ENCODE results near the gene CYS1.
A peak's percentile ranks its signal among the peaks of the same experiment; 100 is the strongest.

Gene CYS1

GRCh38 chr2:10091182-10091888 lies 11.1 kb upstream of the CYS1 start:
- no peak for DNase-seq

DNA sequence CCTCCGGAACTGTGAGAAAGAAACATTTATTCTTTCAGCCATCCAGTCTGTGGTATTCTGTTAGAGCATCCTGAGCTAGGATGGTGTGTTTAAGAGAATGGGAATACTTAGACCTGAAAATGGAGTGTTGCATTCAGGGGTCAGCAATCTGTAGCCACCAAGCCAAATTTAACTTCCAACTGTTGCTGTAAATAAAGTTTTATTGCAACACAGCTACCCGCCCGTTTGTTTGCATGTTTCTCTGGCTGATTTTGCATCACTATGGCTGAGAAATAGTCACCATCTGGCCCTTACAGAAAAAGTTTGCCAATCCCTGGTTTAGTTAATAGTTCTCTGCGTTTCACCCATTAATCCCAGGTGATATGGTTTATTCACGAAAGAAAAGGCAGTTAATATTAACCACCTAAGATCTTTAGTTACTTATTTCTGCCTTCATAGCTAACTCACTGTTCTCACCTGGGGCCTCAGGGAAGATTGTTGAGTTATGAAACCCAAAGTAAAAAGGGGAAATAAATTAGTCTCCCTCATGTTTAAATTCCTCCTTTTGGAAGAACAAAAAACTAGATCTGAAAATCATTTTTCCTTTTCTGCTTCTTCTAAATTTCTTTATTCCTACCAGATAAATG lies 9.5 kb upstream of the CYS1 start:
- no peak for DNase-seq

DNA sequence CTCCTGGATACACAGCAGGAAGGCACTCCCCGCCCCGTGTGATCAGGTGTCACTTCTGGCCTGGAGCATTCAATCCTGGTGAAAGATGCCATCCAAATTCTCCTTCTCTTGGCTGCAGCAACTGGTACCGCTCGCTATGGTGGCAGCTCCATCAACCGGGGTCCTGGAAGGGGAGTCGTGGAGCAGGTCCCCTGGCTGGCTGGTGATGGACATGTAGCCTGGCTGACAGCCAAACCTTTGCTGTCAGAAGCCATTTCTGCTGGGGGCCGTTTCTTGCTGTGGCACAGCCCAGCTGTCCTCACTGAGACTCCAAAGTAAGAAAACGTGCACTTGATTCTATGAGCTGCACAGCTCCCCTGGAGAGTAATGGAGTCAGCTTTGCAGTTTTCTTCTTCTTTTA lies 7.1 kb upstream of the CYS1 start:
- no peak for DNase-seq

DNA sequence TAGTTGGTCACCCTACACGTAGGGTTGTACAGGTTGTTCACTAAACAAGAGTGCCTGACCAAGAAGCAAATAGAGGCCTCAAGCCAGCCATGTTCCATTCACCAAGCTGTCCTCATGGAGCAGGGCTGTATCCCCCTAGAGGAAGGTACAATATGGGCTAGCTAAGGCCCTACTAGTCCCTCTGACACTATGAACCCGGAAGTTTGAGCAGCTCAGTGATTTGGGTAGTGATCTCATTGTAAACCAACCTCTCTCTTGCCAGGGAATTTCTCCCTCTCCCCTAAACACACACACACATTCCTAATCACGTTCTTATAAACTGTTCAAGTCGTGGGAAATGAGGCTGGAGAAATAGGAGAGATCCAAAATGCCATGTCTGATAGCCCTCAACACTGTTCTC lies 6.7 kb upstream of the CYS1 start:
- no peak for DNase-seq

GRCh38 chr2:10085668-10086059 lies 5.5 kb upstream of the CYS1 start:
- DNase-seq = no peak

DNA sequence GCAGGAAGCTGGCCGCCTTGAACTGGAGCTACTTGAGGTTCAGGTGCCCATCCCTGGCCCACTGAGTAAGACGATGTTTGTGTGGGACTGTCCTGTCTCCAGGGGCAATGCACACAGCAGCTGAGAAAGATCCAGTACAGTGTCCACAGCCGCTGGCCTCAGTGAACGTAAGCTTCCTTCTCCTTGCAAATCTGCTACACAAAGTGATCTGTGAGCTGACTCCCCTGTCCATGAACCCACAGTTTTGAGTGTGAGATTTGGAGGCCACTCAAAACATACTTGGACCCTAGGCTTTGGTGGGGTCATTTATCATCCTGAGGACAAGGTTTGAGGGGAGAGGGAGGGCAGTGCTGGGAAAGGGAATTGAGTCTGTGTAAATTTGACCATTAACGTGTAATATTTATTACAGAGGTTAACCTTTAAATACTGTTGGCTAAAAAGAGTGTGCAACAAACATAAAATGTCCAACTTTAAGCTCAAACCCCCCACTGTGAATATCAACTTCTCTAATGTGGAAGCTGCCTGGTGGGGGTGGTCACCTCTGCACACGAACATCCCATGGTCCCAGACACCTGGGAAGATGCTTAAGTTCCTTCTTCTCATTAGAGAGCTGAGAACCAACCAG lies 4.9 kb upstream of the CYS1 start:
- DNase-seq = no peak

- DNase-seq = no peak
Observed at GRCh38 chr2:10084223-10084865, 4.1 kb upstream of the CYS1 start.

GRCh38 chr2:10083692-10084211 lies 3.5 kb upstream of the CYS1 start:
- DNase-seq = no peak

DNA sequence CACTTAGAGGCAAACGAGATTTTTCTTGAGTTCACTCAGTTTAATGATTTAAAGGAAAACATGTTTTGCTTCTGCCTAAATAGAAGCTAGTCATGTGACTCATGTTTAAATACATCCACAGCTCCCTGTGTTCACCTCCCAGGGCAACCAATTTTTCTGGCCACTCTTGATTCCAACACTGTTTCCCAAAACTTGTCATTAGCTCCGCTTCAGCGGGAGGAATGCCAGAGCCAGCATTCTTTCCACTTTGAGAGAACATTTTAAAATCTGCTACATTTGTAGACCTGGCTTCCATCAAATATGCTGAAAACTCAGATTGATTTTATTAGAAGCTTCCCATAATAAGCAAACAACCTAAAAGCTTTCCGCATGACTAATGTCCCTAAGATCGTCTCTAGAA lies 2.8 kb upstream of the CYS1 start:
- DNase-seq = no peak

DNA sequence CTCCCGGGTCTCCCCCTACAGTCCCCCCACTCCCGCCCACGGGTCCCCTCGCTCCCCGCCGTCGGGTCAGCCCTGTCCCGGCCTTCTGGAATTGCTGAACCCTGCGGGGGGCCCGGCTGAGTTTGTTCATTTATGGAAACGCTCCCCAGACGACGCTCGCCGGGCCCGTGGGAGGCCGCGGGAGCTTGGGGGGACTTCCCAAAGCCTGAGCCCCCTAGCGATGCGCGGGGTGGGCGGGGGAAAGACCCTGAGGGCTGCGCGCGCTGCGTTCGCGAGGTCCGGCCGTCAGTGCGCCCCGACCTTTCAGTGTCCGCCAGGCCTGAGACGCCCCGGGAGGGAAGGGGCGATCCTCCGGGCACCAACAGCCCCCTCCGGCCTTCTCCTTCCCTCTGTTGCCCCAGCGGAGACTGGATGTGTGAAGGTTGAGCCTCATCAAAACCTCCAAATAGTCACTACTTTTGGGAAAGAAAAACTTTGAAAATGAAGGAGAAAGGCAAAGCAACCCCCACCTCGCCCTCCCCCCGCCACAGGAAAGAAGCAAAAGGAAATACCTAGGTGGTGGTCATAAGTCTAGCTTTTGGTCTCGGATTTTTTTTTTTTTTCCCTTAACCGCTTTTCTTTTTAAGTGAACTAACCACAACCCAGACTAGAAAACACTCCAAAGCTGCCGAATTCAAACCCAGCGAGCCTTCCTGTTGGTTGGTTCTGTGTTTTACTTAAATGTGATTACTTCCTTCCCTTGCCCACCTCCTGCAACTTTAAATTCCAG lies 509 bp upstream of the CYS1 start:
- DNase-seq = no peak

- peak in 1 of 2 donors; percentile 44 for DNase-seq
Observed at GRCh38 chr2:10079266-10079869, 843 bp downstream of the CYS1 start.

DNA sequence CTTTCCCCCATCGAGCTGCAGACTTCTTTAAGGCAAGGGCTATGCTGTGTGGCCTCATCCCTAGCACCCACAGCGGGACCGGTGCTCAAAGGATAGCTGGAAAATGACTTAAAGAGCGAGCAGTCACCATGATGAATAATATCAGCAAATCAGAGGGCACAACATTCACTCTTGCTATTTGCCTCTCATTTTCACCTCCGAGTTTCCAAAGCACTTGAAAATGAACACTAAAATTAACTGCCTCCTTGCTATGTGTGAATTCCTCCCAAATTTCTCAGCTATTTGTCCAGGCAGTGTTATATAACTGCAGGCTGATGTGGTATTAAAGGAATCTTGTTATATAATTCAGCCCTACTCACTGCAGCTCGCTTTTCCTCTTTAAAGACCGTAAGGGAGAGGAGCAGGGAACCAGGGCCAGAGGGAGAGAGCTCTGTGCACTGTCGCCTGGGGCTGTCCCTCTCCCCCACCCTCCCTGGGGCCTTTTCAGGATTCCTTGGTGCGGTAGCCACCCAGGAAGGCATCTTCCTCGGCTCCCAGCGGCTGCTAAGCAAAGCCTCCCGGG lies 1.4 kb downstream of the CYS1 start:
- DNase-seq = peak in 1 of 2 donors; percentile 28

DNA sequence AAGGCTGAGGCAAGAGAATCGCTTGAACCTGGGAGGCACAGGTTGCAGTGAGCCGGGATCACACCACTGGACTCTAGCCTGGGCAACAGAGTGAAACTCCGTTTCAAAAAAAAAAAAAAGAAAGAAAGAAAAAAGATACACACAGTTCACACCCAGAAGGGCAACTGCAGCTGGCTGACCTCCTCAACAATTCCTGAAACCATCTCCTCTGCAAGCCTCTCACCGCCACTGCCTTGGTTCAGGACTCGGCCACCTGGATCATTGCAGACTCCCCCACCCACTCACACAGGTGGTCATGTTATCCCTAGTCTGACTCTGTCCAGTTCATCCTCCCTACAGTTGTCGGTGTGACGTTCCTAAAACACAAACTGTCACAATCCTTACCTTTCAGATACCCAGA lies 2.2 kb downstream of the CYS1 start:
- no peak for DNase-seq

DNA sequence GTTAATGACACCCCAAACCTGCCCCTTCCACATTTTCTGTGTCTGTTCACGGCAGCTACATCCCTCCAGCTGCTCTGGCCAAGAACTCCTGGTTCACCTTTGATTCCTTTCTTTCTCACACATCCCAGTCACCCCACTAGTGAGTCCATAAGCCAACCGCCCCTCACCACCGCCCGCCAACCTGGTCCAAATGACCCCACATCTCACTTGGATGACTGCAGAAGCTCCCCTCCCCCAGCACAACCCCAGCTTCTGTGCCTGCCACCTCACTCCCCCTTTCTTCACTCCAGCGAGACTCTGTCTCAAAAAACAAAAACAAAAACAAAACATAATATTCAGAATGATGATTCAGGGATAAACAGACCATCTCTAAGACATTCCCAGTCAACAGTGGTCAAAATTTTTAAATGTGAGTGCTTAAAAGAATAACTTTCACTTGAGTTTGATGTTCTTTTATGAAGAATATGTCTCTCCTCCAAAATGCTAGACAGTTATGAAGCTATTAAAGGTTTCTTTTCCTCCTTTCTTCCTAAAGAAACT lies 3.2 kb downstream of the CYS1 start:
- no peak for DNase-seq

GRCh38 chr2:10076511-10076910 lies 3.7 kb downstream of the CYS1 start:
- DNase-seq = no peak

GRCh38 chr2:10075571-10076209 lies 4.5 kb downstream of the CYS1 start:
- no peak for DNase-seq

- DNase-seq = no peak
Observed at GRCh38 chr2:10075101-10075500, 5.1 kb downstream of the CYS1 start.

DNA sequence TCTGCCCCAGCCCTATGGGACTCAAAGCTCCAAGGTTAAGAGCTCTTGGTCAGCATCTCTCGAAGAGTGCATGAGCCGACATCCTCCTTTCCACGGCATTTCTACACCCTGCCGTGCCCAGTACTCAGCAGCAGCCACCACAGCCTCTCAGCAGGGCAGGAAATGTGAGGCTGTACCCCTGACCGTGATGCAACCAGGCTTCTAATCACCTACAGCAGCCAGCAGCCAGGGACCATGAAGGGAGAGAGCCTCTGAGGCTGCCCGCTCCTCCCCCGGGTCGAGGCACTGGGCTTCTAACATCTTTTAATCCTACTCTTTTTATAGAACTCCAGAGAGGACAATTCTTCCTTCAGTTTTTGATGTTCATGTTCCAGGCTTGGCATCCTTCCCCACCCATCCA lies 6.5 kb downstream of the CYS1 start:
- no peak for DNase-seq

GRCh38 chr2:10072656-10073480 lies 7.3 kb downstream of the CYS1 start:
- DNase-seq = peak; percentile 67 to 73

DNA sequence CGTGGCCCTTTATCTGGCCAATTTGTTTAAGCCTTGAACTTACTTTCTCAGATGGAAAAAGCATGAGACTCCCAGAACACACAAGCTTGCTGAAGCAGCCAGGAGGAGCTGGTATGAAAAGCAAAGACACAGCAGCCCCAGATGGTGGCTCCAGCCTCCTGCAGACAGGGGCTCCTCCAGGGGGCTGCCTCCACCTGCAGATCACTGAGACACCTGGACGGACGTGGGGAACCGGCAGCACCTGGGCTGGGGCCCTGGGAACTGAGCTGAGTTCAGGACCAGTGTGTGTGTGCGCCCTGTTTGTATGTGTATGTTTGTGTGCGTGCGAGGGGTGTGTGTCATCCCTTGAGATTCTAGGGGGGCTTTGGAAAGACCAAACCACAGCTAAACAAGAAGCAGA lies 8.6 kb downstream of the CYS1 start:
- DNase-seq = no peak

All from hippocampal formation (tissue), 2 donors.